Stomach (tissue), 4 donors: ENCODE results near the gene SERPINA4.

Experiments used
- EP300 ChIP-seq: sonication (generic); formaldehyde crosslinking; IDR thresholded peaks from one replicate; pipeline ENCODE4 v1.6.1; 2017; ENCODE audit warnings: antibody characterized with exemption
- TF ChIP-seq, protein P1 (sequence below), 7 experiments: fragments of 450-650 bp in 4 of 7; fragments of 200-600 bp in 3 of 7; sonication (generic) in 3 of 7; IDR thresholded peaks; one replicate each; pipeline ENCODE4 v1.5.1; 2016 to 2019; ENCODE audit warnings: antibody characterized with exemption in 7 of 7, control low read depth in 2 of 7, mild to moderate bottlenecking in 1 of 7

DNA sequence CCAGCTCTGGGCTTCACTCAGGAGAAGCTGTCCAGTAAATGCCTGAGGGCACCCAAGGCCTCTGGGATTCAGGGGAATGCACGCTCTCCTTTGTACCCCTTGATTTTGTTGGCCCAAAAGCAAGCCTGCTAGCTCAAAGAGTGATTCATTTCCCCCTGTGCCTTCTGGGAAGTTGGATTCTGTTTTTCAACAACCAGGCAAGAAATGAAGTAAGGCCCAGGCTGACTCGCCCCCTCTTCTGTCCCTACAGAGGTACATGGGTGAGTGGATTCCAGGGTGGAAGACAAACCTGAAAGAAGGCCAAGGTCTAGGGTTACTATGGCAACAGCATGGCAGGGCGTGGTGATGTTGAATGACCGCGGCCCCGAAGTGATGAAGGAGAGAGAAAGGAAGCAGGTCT lies 10.7 kb downstream of the SERPINA4 start:
- TF ChIP-seq, protein P1, sequence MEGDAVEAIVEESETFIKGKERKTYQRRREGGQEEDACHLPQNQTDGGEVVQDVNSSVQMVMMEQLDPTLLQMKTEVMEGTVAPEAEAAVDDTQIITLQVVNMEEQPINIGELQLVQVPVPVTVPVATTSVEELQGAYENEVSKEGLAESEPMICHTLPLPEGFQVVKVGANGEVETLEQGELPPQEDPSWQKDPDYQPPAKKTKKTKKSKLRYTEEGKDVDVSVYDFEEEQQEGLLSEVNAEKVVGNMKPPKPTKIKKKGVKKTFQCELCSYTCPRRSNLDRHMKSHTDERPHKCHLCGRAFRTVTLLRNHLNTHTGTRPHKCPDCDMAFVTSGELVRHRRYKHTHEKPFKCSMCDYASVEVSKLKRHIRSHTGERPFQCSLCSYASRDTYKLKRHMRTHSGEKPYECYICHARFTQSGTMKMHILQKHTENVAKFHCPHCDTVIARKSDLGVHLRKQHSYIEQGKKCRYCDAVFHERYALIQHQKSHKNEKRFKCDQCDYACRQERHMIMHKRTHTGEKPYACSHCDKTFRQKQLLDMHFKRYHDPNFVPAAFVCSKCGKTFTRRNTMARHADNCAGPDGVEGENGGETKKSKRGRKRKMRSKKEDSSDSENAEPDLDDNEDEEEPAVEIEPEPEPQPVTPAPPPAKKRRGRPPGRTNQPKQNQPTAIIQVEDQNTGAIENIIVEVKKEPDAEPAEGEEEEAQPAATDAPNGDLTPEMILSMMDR (IDR thresholded peaks at IDR 0.05): no peak
- TF ChIP-seq EP300: no peak
